ENCODE results near the gene TNFSF12. TPM values are rescaled to one million over a fixed set of nuclear protein-coding genes. Genes with fewer than 3 reads are reported as not detected.

TNFSF12 gene
- polyA plus RNA-seq, 1 of the 3 experiments (the other 2 are of a cell fraction) = 47.6 TPM

GRCh38 chr17:7569571-7569970 is 20.7 kb downstream of the TNFSF12 start:
- Histone ChIP-seq H3F3A (replicated peaks; ENCODE audit: insufficient read depth) (peaks cover 35% of the 10 kb centered on the region), H3K4me1 (ENCODE audit: control insufficient read depth in 1 of 2, insufficient read depth in 2 of 2, low read depth in 1 of 2, low read length in 1 of 2) (peaks cover 1 to 18% of the 10 kb centered on the region in 2 experiments), H3K9ac (no peak overlapping the region), H3K4me3 (ENCODE audit: low read depth in 2 of 2, low read length in 1 of 2) (no peak overlapping the region), H4K20me1 (ENCODE audit: insufficient read depth) (peaks cover 15% of the 10 kb centered on the region), H3K9me3 (no peaks in the 10 kb centered on the region), H3K9me2 (no peaks in the 10 kb centered on the region), H2AFZ (ENCODE audit: low read depth) (no peak overlapping the region), H3K27ac (ENCODE audit: low read depth in 2 of 2, low read length in 1 of 2) (no peak overlapping the region), H3K79me2 (ENCODE audit: insufficient read depth) (peaks cover 68% of the 10 kb centered on the region), H3K4me2 (no peak overlapping the region), H3K36me3 (replicated peaks in 1 of 2; ENCODE audit: control insufficient read depth in 1 of 2, insufficient read depth in 2 of 2, low read length in 1 of 2) (peaks cover 56 to 58% of the 10 kb centered on the region in 2 experiments), H3K27me3 (ENCODE audit: insufficient read depth) (no peaks in the 10 kb centered on the region)
- ChIA-PET CTCF (interaction anchor here (0.9 to 5.9 kb wide), 3 partner anchors 9 to 55 kb away, joined by 5 to 40 read pairs (median 5); partner anchors contain the start of gene SENP3), POLR2A (no interaction called here)
- WGBS (ENCODE audit: low lambda C conversion rate) = 88% methylated on average over 5 of the region's 5 CpGs
- DNase-seq = no peak
- TF ChIP-seq, protein P1, sequence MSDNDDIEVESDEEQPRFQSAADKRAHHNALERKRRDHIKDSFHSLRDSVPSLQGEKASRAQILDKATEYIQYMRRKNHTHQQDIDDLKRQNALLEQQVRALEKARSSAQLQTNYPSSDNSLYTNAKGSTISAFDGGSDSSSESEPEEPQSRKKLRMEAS (IDR thresholded peaks at IDR 0.05; ENCODE audit: low read depth) = no peak
- TF ChIP-seq GATA2 (CRISPR knock-in tag; IDR thresholded peaks at IDR 0.05) (no peak), NRF1 (IDR thresholded peaks at IDR 0.05; ENCODE audit: low read depth, low read length) (no peak), ELF1 (IDR thresholded peaks at IDR 0.05) (no peak), TEAD4 (IDR thresholded peaks at IDR 0.05; ENCODE audit: borderline replicate concordance, insufficient read depth) (no peak), RXRA (IDR thresholded peaks at IDR 0.05; ENCODE audit: borderline replicate concordance, low read depth) (no peak), FOXM1 (IDR thresholded peaks at IDR 0.05; ENCODE audit: low read depth) (no peak), IRF3 (IDR thresholded peaks at IDR 0.05; ENCODE audit: low read depth, low read length) (no peak), NFIC (IDR thresholded peaks at IDR 0.05; ENCODE audit: borderline replicate concordance) (no peak), SIN3A (IDR thresholded peaks at IDR 0.05; ENCODE audit: borderline replicate concordance, low read depth, low read length) (no peak), POLR2AphosphoS5 (IDR thresholded peaks at IDR 0.05; ENCODE audit: low read depth, low read length) (no peak), JUND (IDR thresholded peaks at IDR 0.05) (no peak), FOXJ3 (CRISPR knock-in tag; IDR thresholded peaks at IDR 0.05) (no peak), EP300 (IDR thresholded peaks at IDR 0.05; ENCODE audit: borderline replicate concordance in 1 of 2, low read depth in 1 of 2, low read length in 1 of 2) (no peak), TAF1 (IDR thresholded peaks at IDR 0.05; ENCODE audit: borderline replicate concordance, low read depth, low read length) (no peak), RFX5 (IDR thresholded peaks at IDR 0.05; ENCODE audit: low read length) (no peak), FOSL2 (IDR thresholded peaks at IDR 0.05; ENCODE audit: borderline replicate concordance, low read depth) (no peak), RAD21 (IDR thresholded peaks at IDR 0.05; ENCODE audit: low read length) (no peak)
- TF ChIP-seq, protein P2, sequence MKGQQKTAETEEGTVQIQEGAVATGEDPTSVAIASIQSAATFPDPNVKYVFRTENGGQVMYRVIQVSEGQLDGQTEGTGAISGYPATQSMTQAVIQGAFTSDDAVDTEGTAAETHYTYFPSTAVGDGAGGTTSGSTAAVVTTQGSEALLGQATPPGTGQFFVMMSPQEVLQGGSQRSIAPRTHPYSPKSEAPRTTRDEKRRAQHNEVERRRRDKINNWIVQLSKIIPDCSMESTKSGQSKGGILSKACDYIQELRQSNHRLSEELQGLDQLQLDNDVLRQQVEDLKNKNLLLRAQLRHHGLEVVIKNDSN (IDR thresholded peaks at IDR 0.05; ENCODE audit: borderline replicate concordance, low read depth) = no peak
- TF ChIP-seq, protein P3, sequence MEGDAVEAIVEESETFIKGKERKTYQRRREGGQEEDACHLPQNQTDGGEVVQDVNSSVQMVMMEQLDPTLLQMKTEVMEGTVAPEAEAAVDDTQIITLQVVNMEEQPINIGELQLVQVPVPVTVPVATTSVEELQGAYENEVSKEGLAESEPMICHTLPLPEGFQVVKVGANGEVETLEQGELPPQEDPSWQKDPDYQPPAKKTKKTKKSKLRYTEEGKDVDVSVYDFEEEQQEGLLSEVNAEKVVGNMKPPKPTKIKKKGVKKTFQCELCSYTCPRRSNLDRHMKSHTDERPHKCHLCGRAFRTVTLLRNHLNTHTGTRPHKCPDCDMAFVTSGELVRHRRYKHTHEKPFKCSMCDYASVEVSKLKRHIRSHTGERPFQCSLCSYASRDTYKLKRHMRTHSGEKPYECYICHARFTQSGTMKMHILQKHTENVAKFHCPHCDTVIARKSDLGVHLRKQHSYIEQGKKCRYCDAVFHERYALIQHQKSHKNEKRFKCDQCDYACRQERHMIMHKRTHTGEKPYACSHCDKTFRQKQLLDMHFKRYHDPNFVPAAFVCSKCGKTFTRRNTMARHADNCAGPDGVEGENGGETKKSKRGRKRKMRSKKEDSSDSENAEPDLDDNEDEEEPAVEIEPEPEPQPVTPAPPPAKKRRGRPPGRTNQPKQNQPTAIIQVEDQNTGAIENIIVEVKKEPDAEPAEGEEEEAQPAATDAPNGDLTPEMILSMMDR (IDR thresholded peaks at IDR 0.05) = no peak
